HUES64 (cell line): ENCODE data around the gene C19orf38.
"Not testable (repeated sequence)": the region's sequence is repeated elsewhere in the genome, so short reads cannot be mapped to it uniquely, and the experiment has no call there.

Source experiments
- H3K27ac ChIP-seq: 2 replicates; pipeline ENCODE4 v1.7.0; 2013; ENCODE audit warnings: low read depth, low read length, inconsistent platforms
- H3K27me3 ChIP-seq: 2 replicates; pipeline ENCODE4 v1.6.1; 2013; ENCODE audit warnings: mild to moderate bottlenecking, low read length; ENCODE audit not compliant: insufficient read depth
- H3K36me3 ChIP-seq: 2 replicates; pipeline ENCODE4 v1.6.1; 2013; ENCODE audit warnings: mild to moderate bottlenecking, low read length; ENCODE audit not compliant: insufficient read depth
- H3K4me1 ChIP-seq: 2 replicates; pipeline ENCODE4 v1.6.1; 2013; ENCODE audit warnings: mild to moderate bottlenecking, low read length, moderate library complexity; ENCODE audit not compliant: insufficient read depth
- H3K4me3 ChIP-seq: 2 replicates; pipeline ENCODE4 v1.5.1; 2013; ENCODE audit warnings: mild to moderate bottlenecking, low read length, moderate library complexity
- H3K9ac ChIP-seq: 2 replicates; pipeline ENCODE4 v1.6.1; 2013; ENCODE audit warnings: mild to moderate bottlenecking, low read depth, low read length
- H3K9me3 ChIP-seq: 2 replicates; pipeline ENCODE4 v1.6.1; 2013; ENCODE audit warnings: low read depth, low read length; ENCODE audit not compliant: insufficient read depth
- WGBS: fragments of 150-250, 120-280 bp; methylation state at CpG from one replicate; pipeline ENCODE4 v1.1.7; 2013; ENCODE audit warnings: missing lambda C conversion rate; 5-methylcytosine and 5-hydroxymethylcytosine counted together

The C19orf38 gene

DNA sequence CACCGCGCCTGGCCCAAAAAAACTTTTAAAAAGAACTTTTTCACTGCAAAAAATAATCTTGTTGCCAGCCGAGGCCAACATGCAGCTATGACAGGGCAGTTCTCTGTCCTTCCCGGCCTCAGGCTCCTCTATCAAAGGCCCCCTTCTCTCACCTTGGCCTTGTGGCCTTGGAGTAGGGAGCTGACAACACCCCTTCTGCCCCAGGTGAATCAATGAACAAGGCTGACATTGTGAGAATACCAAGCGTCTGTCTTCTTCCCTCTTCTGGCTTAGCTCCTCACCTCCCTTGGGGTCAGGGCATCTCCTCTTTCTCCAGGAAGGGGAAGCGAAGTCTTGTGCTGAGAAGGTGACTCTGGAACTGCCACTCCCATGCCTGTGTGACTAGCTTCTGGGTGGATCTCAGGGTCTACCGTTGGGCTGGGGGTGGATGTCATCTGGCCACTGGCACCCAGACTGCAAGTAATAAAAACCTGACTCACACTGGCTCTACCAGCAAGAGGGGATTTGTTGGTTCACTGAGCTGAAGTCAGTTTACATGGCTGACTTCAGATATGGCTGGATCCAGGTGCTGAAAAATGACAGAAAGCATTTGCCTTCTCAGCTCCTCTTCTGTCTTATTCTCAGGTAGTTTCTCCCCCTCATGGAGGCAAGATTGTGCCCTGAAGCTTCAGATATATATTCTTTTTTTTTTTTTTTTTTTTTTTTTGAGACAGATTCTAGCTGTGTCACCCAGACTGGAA is 6.3 kb downstream of the C19orf38 start:
- 83% methylated on average over 7 of the region's 7 CpGs for WGBS
- Histone ChIP-seq H3K36me3 (no peaks in the 10 kb centered on the region), H3K9ac (no peak overlapping the region), H3K4me1 (no peaks in the 10 kb centered on the region), H3K27ac (no peak overlapping the region), H3K27me3 (no peaks in the 10 kb centered on the region), H3K9me3 (no peaks in the 10 kb centered on the region), H3K4me3 (no peak overlapping the region)

DNA sequence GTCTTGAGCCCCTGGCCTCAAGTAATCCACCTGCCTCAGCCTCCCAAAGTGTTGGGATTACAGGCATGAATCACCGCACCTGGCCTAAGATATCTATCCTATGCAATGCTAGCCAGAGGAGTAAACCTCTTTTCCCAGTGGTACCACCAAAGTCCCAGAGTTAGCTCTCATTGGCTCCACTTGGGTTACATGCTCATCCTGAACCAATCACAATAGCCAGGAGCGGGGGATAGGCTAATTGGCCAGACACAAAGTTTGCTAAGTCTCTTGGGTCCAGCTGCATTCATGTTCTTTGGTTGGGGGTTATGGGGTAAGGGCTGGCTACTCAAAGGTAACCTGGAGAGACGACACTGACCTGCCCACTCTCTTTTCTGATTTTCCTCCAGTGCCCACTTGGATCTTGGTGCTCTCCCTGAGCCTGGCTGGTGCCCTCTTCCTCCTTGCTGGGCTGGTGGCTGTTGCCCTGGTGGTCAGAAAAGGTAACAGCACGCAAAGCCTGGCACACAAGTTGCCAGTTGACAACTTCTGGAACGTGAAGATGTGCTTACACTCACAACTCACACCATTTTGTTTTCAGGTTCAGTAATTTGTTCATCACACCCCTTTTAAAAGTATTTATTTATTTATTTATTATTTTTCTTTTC is 7.8 kb downstream of the C19orf38 start:
- H3K36me3 ChIP-seq: no peaks in the 10 kb centered on the region
- H3K9ac ChIP-seq: no peak overlapping the region
- 75% methylated on average over 5 of the region's 5 CpGs for WGBS
- H3K4me1 ChIP-seq: no peaks in the 10 kb centered on the region
- H3K4me3 ChIP-seq: no peak overlapping the region
- no peaks in the 10 kb centered on the region for H3K27me3 ChIP-seq
- no peak overlapping the region for H3K27ac ChIP-seq
- H3K9me3 ChIP-seq: no peaks in the 10 kb centered on the region

- not testable (repeated sequence) for H3K36me3 ChIP-seq, H3K9me3 ChIP-seq
- 100% methylated on average over 1 of the region's 1 CpG for WGBS
Measured at GRCh38 chr19:10856899-10857298, 8.7 kb downstream of the C19orf38 start.

DNA sequence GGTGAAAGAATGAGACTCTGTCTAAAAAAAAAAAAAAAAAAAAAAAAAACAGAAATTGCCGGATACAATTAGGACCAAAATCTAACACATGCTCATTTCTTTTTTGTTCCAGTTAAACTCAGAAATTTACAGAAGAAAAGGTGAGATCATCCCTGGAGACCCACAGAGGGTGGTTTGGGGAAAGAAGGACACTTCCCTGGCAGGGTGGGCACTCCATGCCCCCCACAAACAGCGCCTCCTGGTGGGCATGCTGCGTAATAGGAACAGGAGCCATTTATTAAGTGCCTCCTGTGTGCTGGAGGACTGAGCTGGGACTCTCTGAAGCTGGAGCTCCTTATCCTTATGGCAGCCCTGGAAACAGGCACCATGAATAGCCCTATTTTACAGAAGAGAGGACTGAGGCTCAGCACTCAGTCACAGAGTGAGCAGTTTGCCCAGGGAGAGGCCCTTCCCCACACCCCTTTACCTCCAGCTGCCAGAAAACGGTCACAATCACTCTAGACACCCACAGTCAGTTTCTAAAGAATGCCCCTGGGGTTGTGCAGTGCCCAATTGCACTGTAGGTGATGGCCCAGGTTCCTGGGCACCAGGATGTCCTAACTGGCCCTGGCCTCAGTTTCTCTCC is 10.1 kb downstream of the C19orf38 start:
- Histone ChIP-seq H3K9ac (no peak overlapping the region), H3K36me3 (no peaks in the 10 kb centered on the region), H3K27me3 (no peaks in the 10 kb centered on the region), H3K27ac (no peak overlapping the region), H3K4me3 (no peak overlapping the region), H3K9me3 (no peaks in the 10 kb centered on the region), H3K4me1 (no peaks in the 10 kb centered on the region)
- 41% methylated on average over 3 of the region's 4 CpGs for WGBS

More at GRCh38 chr19:10856899-10857298, 8.7 kb downstream of the C19orf38 start:
- not testable (repeated sequence) for H3K9ac ChIP-seq, H3K4me1 ChIP-seq, H3K27me3 ChIP-seq, H3K27ac ChIP-seq, H3K4me3 ChIP-seq

DNA sequence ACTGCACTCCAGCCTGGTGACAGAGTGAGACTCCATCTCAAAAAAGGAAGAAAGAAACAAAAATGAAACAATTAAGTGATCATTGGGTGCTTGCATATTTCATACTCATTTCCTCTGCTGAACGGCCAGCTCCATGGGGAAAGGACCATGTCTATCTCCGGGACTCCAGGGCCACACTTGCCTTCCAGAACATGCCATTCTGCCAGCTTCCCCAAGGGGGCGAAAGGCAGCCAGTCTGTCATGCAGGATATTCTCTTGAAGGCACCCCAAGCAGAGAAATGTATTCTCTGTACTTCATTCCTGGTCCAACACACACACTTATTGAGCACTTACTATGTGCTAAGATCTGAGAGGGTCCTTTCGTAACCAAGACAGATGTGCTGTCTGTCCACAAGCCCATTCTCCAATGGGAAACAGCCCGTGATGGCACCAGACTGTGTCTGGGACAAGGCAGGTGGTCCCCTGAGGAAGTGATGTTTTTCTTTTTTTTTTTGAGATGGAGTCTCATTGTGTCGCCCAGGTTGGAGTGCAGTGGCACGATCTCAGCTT is 13.0 kb downstream of the C19orf38 start:
- Histone ChIP-seq H3K27ac (no peak overlapping the region), H3K9me3 (no peaks in the 10 kb centered on the region), H3K4me1 (no peaks in the 10 kb centered on the region), H3K4me3 (no peak overlapping the region), H3K27me3 (no peaks in the 10 kb centered on the region), H3K36me3 (no peaks in the 10 kb centered on the region), H3K9ac (no peak overlapping the region)
- 81% methylated on average over 7 of the region's 7 CpGs for whole genome bisulfite sequencing

DNA sequence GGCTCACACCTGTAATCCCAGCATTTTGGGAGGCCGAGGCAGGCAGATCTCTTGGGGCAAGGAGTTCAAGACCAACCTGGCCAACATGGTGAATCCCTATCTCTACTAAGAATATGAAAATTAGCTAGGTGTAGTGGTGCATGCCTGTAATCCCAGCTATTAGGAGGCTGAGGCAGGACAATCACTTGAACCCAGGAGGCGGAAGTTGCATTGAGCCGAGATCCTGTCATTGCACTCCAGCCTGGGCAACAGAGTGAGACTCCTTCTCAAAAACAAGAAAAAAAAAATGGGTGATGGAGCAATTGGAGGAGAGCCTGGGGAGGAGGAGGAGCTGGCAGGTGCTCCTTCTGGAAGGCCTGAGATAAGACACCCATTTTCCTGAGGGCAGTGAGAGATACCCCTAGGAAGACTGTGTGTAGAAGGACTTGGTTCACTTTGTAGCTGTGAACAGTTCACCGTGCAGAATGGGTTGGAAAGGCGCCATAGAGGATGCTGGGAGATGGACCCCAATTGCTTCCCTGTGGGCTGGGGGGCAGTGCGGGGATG is 14.4 kb downstream of the C19orf38 start:
- Histone ChIP-seq H3K9me3 (no peaks in the 10 kb centered on the region), H3K4me1 (no peaks in the 10 kb centered on the region), H3K9ac (no peak overlapping the region), H3K36me3 (no peaks in the 10 kb centered on the region), H3K4me3 (no peak overlapping the region), H3K27me3 (no peaks in the 10 kb centered on the region), H3K27ac (no peak overlapping the region)
- 92% methylated on average over 6 of the region's 6 CpGs for WGBS

DNA sequence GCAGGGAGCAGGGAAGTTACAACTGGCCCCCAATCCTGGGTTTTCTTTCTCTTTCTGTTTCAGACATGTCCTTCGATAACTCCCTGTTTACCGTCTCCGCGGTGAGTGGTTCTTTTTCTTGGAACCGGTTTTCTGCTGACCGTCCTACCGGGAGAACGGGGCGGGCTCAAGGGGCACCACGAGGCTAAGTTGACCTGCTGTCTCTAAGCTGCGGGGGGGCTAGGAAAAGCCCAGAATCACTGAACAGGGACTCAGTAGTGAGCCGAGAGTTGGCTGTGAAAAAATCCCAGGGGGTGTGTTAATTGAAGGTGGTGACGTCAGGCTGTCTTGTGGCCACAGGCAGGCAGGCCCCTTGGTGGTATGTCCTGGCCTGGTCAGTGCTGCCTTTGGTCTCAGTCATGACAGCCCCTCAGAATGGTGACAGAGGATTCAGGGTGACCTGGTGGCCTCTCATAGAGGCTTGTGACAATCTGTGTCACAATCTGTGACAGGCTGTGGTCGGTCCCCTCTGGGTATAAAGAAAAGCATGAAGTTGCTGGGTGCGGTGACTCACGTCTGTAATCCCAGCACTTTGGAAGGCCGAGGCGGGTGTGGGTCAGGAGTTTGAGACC is 15.0 kb downstream of the C19orf38 start:
- Histone ChIP-seq H3K27me3 (no peaks in the 10 kb centered on the region), H3K27ac (no peak overlapping the region), H3K4me3 (no peak overlapping the region)

DNA sequence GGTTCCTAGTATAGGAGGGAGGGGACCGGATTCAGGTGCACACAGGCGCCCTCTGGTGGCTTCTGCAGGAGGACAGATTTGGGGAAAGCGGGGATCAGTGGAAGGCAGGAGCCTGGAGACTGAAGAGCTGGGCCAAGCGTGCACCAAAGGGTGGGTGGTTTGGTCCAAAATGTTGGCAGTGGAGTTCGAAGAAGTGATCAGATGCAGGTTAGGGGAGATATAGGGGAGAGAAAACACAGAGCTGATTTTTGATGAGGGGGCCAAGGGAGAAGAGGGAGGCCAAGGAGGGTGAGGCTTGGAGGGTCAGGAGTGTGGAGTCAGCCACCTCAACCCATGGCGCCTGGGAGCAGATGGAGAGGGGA is 16.3 kb downstream of the C19orf38 start:
- H3K27ac ChIP-seq: no peak overlapping the region
- no peaks in the 10 kb centered on the region for H3K4me1 ChIP-seq
- 35% methylated on average over 6 of the region's 6 CpGs for WGBS
- no peak overlapping the region for H3K9ac ChIP-seq
- H3K36me3 ChIP-seq: no peaks in the 10 kb centered on the region
- H3K9me3 ChIP-seq: no peaks in the 10 kb centered on the region
- H3K4me3 ChIP-seq: no peak overlapping the region
- H3K27me3 ChIP-seq: no peaks in the 10 kb centered on the region

More for the DNA sequence above, 15.0 kb downstream of the C19orf38 start:
- WGBS: 70% methylated on average over 18 of the region's 18 CpGs
- Histone ChIP-seq H3K9ac (no peak overlapping the region), H3K9me3 (no peaks in the 10 kb centered on the region), H3K4me1 (no peaks in the 10 kb centered on the region), H3K36me3 (no peaks in the 10 kb centered on the region)

GRCh38 chr19:10866495-10866894 is 18.3 kb downstream of the C19orf38 start:
- H3K4me1 ChIP-seq: peaks cover 3% of the 10 kb centered on the region; the same call in 1 of the 2 replicates
- no peaks in the 10 kb centered on the region for H3K36me3 ChIP-seq
- H3K27ac ChIP-seq: no peak overlapping the region
- WGBS: 96% methylated on average over 10 of the region's 10 CpGs
- no peaks in the 10 kb centered on the region for H3K9me3 ChIP-seq
- H3K27me3 ChIP-seq: no peaks in the 10 kb centered on the region
- H3K4me3 ChIP-seq: no peak overlapping the region
- no peak overlapping the region for H3K9ac ChIP-seq

- H3K9ac ChIP-seq: no peak overlapping the region
- peaks cover 3% of the 10 kb centered on the region for H3K4me1 ChIP-seq
- WGBS: 93% methylated on average over 10 of the region's 10 CpGs
- no peaks in the 10 kb centered on the region for H3K36me3 ChIP-seq
- H3K4me3 ChIP-seq: no peak overlapping the region
- no peak overlapping the region for H3K27ac ChIP-seq
- no peaks in the 10 kb centered on the region for H3K27me3 ChIP-seq
- H3K9me3 ChIP-seq: no peaks in the 10 kb centered on the region
Measured at GRCh38 chr19:10868872-10869547, 20.8 kb downstream of the C19orf38 start.
